ENCODE data around the gene PLAAT2. TPM values are rescaled to one million over a fixed set of nuclear protein-coding genes. Genes with fewer than 3 reads are reported as not detected.

PLAAT2 gene
- polyA plus RNA-seq, 1 of the 3 experiments (the other 2 are of a cell fraction), result 0.53 TPM

DNA sequence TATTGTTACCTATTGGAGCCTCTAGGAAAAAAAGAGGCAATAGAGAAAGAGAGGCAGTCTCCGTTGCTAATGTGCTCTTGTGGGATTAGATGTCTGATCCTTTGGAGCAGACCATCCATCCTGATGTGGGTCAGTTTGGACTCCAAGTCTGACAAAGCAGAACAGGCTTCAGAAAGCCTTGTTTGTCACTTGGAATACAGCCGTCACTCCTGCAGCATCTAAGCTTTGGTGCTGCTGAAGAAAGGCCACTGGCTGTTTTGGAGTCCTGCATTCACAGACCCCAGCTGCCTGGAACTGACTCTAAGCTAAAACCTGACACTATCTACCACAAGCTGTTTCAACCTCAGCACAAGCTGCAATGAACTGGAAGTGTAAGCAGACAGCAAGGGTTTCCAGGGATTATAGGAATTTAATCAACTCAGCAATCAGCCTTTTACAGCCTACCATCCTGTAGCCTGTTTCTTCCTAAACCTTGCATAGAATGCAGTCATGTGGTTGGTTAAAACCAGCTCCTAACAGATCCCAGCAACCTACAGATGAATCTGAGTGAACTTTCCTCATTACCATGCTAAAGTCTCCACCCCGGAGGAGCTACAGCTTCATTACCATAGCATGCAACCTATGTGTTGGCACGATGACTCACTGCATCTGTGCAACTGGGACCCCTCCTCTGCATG is 30.2 kb downstream of the PLAAT2 start:
- H3K9ac ChIP-seq, result no peak overlapping the region
- no peaks in the 10 kb centered on the region for H3K27me3 ChIP-seq (ENCODE audit: insufficient read depth)
- no peaks in the 10 kb centered on the region for H3K9me3 ChIP-seq
- H2AFZ ChIP-seq (ENCODE audit: low read depth), result no peak overlapping the region
- peaks cover 0 to 15% of the 10 kb centered on the region in 2 experiments; a peak in 1 of 4 replicates for H3K4me1 ChIP-seq (ENCODE audit: control insufficient read depth in 1 of 2, insufficient read depth in 2 of 2, low read depth in 1 of 2, low read length in 1 of 2)
- H3K4me2 ChIP-seq, result peak overlapping the region; percentile 17; the same call in 1 of the 2 replicates
- no peak overlapping the region for H3K27ac ChIP-seq (ENCODE audit: low read depth in 2 of 2, low read length in 1 of 2)
- no peaks in the 10 kb centered on the region for H4K20me1 ChIP-seq (ENCODE audit: insufficient read depth)
- H3F3A ChIP-seq (replicated peaks; ENCODE audit: insufficient read depth), result no peaks in the 10 kb centered on the region
- 20% methylated on average over 3 of the region's 4 CpGs for WGBS (ENCODE audit: low lambda C conversion rate)
- no peaks in the 10 kb centered on the region for H3K79me2 ChIP-seq (ENCODE audit: insufficient read depth)
- no peaks in the 10 kb centered on the region for H3K36me3 ChIP-seq (replicated peaks in 1 of 2; ENCODE audit: control insufficient read depth in 1 of 2, insufficient read depth in 2 of 2, low read length in 1 of 2)
- H3K9me2 ChIP-seq, result no peaks in the 10 kb centered on the region
- DNase-seq, result no peak
- ChIA-PET POLR2A (no interaction called here), CTCF (interaction anchor here (1.0 kb wide), 1 partner anchor 103 kb away, joined by 3 read pairs; no protein-coding TSS in a partner anchor)
- H3K4me3 ChIP-seq (ENCODE audit: low read depth in 2 of 2, low read length in 1 of 2), result no peak overlapping the region
- TF ChIP-seq EZH2phosphoT487 (IDR thresholded peaks at IDR 0.05; ENCODE audit: borderline replicate concordance, low read depth), result no peak
- TF ChIP-seq POLR2AphosphoS5 (IDR thresholded peaks at IDR 0.05; ENCODE audit: low read depth, low read length), result no peak
- TF ChIP-seq RAD21 (IDR thresholded peaks at IDR 0.05; ENCODE audit: low read length), result no peak
- TF ChIP-seq ZBTB33 (IDR thresholded peaks at IDR 0.05; ENCODE audit: borderline replicate concordance, low read depth), result no peak
- no peak for TF ChIP-seq REST (IDR thresholded peaks at IDR 0.05; ENCODE audit: low read depth, low read length)
- no peak for TF ChIP-seq PBX3 (IDR thresholded peaks at IDR 0.05)
- no peak for TF ChIP-seq SMC3 (IDR thresholded peaks at IDR 0.05; ENCODE audit: low read depth, low read length)
- no peak for TF ChIP-seq RCOR1 (IDR thresholded peaks at IDR 0.05; ENCODE audit: low read length)
- no peak for TF ChIP-seq YY1 (IDR thresholded peaks at IDR 0.05; ENCODE audit: low read depth)
- TF ChIP-seq USF1 (IDR thresholded peaks at IDR 0.05; ENCODE audit: borderline replicate concordance, low read depth), result no peak
- TF ChIP-seq GABPA (IDR thresholded peaks at IDR 0.05; ENCODE audit: low read depth), result no peak
- TF ChIP-seq FOXM1 (IDR thresholded peaks at IDR 0.05; ENCODE audit: low read depth), result no peak
- no peak for TF ChIP-seq TEAD4 (IDR thresholded peaks at IDR 0.05; ENCODE audit: borderline replicate concordance, insufficient read depth)
- TF ChIP-seq FOSL2 (IDR thresholded peaks at IDR 0.05; ENCODE audit: borderline replicate concordance, low read depth), result no peak
- TF ChIP-seq RFX5 (IDR thresholded peaks at IDR 0.05; ENCODE audit: low read length), result no peak
- TF ChIP-seq SIN3A (IDR thresholded peaks at IDR 0.05; ENCODE audit: borderline replicate concordance, low read depth, low read length), result no peak
- no peak for TF ChIP-seq MAX (IDR thresholded peaks at IDR 0.05; ENCODE audit: low read depth)
- TF ChIP-seq NRF1 (IDR thresholded peaks at IDR 0.05; ENCODE audit: low read depth, low read length), result no peak
- no peak for TF ChIP-seq MEF2A (IDR thresholded peaks at IDR 0.05; ENCODE audit: borderline replicate concordance, low read depth)
